ENCODE results near the gene ZSCAN20. TPM values are rescaled to one million over a fixed set of nuclear protein-coding genes. Genes with fewer than 3 reads are reported as not detected.

ZSCAN20 gene
- total and polyA plus RNA-seq, 9 of the 15 experiments (the other 6 are each of a cell fraction or from before 2014, with no cell fraction given), result 0.36 to 3.3 (median 2.0) TPM

DNA sequence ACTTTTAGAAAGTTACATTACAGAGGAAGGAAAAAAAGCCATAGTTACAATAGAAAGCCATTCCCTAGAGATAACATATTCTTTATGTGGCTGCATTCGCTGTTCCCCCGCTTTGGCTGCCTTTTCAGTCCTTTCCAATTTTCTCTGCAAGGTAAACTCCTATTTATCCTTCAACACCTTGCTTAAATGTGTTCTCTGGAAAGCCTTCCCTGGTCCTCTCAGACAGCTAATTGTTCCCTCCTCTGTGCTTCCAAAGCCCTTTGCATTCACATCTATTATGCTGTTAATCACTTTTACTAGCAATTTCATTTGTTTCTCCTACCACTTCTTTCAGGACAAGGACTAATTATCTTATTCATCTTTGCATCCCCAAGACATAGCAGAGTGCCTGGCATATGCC lies 43.1 kb upstream of the ZSCAN20 start:
- in situ Hi-C loops (cut with MboI), result no loop called here
- Histone ChIP-seq H3K79me2 (ENCODE audit: control insufficient read depth, insufficient read depth, low read length) (no peaks in the 10 kb centered on the region), H3K36me3 (ENCODE audit: control insufficient read depth, insufficient read depth, low read length) (no peaks in the 10 kb centered on the region), H3K27ac (ENCODE audit: extremely low read depth, low read depth, low read length) (no peak overlapping the region), H3K4me1 (replicated peaks in 1 of 2; ENCODE audit: control insufficient read depth in 2 of 2, insufficient read depth in 2 of 2, low read length in 2 of 2) (peaks cover 9 to 10% of the 10 kb centered on the region in 2 experiments), H3K4me3 (no peak overlapping the region), H3K9me3 (replicated peaks; ENCODE audit: control insufficient read depth, insufficient read depth, low read depth, low read length) (no peaks in the 10 kb centered on the region), H3K9ac (ENCODE audit: insufficient read depth in 1 of 2, low read depth in 2 of 2, low read length in 2 of 2) (no peak overlapping the region), H3K9me1 (ENCODE audit: control insufficient read depth, insufficient read depth, low read length) (no peaks in the 10 kb centered on the region), H3K27me3 (ENCODE audit: control insufficient read depth in 2 of 2, insufficient read depth in 2 of 2, low read length in 2 of 2) (peaks cover 20% of the 10 kb centered on the region in 2 experiments), H3K4me2 (ENCODE audit: insufficient read depth, low read length) (no peak overlapping the region), H4K20me1 (replicated peaks; ENCODE audit: control insufficient read depth, insufficient read depth, low read length) (peaks cover 12% of the 10 kb centered on the region), H2AFZ (ENCODE audit: low read depth, low read length) (no peak overlapping the region)
- DNase-seq (ENCODE audit: extremely low read depth in 1 of 4, low spot score in 3 of 4), result no peak
- TF ChIP-seq RUNX1 (IDR thresholded peaks at IDR 0.05; ENCODE audit: low read depth) (no peak), SNIP1 (IDR thresholded peaks at IDR 0.05; ENCODE audit: low read depth) (no peak), POLR2AphosphoS5 (IDR thresholded peaks at IDR 0.05; ENCODE audit: control insufficient read depth, insufficient read depth, low read depth, low read length) (no peak), ZNF384 (IDR thresholded peaks at IDR 0.05; ENCODE audit: low read depth, low read length) (no peak), ETV1 (tag; conservative IDR thresholded peaks at IDR 0.05; ENCODE audit: low read depth) (no peak), ZNF134 (CRISPR knock-in tag; conservative IDR thresholded peaks at IDR 0.05) (no peak), ZNF124 (CRISPR knock-in tag; IDR thresholded peaks at IDR 0.05) (no peak), SMARCA4 (IDR thresholded peaks at IDR 0.05) (no peak)
- TF ChIP-seq, protein P1, sequence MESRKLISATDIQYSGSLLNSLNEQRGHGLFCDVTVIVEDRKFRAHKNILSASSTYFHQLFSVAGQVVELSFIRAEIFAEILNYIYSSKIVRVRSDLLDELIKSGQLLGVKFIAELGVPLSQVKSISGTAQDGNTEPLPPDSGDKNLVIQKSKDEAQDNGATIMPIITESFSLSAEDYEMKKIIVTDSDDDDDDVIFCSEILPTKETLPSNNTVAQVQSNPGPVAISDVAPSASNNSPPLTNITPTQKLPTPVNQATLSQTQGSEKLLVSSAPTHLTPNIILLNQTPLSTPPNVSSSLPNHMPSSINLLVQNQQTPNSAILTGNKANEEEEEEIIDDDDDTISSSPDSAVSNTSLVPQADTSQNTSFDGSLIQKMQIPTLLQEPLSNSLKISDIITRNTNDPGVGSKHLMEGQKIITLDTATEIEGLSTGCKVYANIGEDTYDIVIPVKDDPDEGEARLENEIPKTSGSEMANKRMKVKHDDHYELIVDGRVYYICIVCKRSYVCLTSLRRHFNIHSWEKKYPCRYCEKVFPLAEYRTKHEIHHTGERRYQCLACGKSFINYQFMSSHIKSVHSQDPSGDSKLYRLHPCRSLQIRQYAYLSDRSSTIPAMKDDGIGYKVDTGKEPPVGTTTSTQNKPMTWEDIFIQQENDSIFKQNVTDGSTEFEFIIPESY (CRISPR knock-in tag; IDR thresholded peaks at IDR 0.05), result no peak
- TF ChIP-seq, protein P2, sequence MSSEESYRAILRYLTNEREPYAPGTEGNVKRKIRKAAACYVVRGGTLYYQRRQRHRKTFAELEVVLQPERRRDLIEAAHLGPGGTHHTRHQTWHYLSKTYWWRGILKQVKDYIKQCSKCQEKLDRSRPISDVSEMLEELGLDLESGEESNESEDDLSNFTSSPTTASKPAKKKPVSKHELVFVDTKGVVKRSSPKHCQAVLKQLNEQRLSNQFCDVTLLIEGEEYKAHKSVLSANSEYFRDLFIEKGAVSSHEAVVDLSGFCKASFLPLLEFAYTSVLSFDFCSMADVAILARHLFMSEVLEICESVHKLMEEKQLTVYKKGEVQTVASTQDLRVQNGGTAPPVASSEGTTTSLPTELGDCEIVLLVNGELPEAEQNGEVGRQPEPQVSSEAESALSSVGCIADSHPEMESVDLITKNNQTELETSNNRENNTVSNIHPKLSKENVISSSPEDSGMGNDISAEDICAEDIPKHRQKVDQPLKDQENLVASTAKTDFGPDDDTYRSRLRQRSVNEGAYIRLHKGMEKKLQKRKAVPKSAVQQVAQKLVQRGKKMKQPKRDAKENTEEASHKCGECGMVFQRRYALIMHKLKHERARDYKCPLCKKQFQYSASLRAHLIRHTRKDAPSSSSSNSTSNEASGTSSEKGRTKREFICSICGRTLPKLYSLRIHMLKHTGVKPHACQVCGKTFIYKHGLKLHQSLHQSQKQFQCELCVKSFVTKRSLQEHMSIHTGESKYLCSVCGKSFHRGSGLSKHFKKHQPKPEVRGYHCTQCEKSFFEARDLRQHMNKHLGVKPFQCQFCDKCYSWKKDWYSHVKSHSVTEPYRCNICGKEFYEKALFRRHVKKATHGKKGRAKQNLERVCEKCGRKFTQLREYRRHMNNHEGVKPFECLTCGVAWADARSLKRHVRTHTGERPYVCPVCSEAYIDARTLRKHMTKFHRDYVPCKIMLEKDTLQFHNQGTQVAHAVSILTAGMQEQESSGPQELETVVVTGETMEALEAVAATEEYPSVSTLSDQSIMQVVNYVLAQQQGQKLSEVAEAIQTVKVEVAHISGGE (CRISPR knock-in tag; IDR thresholded peaks at IDR 0.05), result no peak
- CTCF ChIA-PET (ENCODE audit: low intra/inter-chr PET ratio), result no interaction called here
- WGBS (ENCODE audit: insufficient coverage, low coverage, missing lambda C conversion rate), result 41% methylated on average over 2 of the region's 2 CpGs
- POLR2A ChIA-PET, result no interaction called here
- BruUV-seq (replicated peaks), result TSS peak; percentile 45
- intact Hi-C loops (cut with micrococcal nuclease), result no loop called here
- FAIRE-seq, result no peak
- no peak for ATAC-seq

Data from K562 (cell line).